Measurements from ENCODE around the gene PROC.

DNA sequence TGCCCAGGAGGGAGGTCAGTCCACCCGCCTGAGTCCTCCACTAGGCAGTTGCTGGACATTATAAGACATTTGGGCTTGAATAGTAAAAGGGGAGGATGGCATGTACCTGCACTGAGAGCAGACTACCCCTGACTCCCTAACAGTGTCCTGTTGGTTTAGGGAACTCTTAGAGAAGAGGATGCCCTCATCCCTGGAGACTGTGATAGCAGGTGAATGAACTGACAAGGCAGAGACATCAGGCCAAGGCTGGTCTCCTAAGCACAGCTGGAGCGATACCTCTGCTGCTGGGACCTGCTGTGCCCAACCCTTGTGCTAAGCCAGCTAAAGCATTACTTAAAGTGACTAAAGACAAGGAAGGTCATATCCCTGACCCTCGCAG is 34.8 kb downstream of the PROC start:
- TF ChIP-seq CTCF (IDR thresholded peaks at IDR 0.05; ENCODE audit: low read depth, low read length) (no peak), EZH2phosphoT487 (IDR thresholded peaks at IDR 0.05; ENCODE audit: low read depth) (no peak)
